Right lobe of liver (tissue), 6 donors: ENCODE measurements around the gene KCNQ2. TPM values are rescaled to one million over a fixed set of nuclear protein-coding genes. Genes with fewer than 3 reads are reported as not detected.

Experiments
- ATAC-seq, 4 donors: fragments of 200-7000 bp; cut with Tn5 transposase; one replicate each; pipeline ENCODE4 v1.9.1; 2020; ENCODE audit warnings: mild to moderate bottlenecking in 4 of 4, moderate library complexity in 4 of 4
- DNase-seq, 3 donors: peaks; one replicate each; pipeline ENCODE4 v3.0.0-alpha.2; 2020
- H3K27ac ChIP-seq, 3 donors: fragments of 200-600 bp; one replicate each; pipeline ENCODE4 v1.8.0; 2022
- H3K27me3 ChIP-seq, 2 donors: fragments of 200-600 bp; one replicate each; pipeline ENCODE4 v1.8.0; 2022
- H3K36me3 ChIP-seq, 4 donors: fragments of 200-600 bp; sonication (generic) in 1 of 4; one replicate each; pipeline versions ENCODE4 v1.5.1 to v1.8.0; 2017 to 2022; ENCODE audit warnings: control low read depth in 1 of 4
- H3K4me1 ChIP-seq, 4 donors: fragments of 200-600 bp; sonication (generic) in 1 of 4; one replicate each; pipeline versions ENCODE4 v1.5.1 to v1.8.0; 2017 to 2022; ENCODE audit warnings: control low read depth in 1 of 4
- H3K4me3 ChIP-seq, 3 donors: fragments of 200-600 bp; one replicate each; pipeline ENCODE4 v1.8.0; 2022
- H3K9me3 ChIP-seq, 4 donors: fragments of 200-600 bp; sonication (generic) in 1 of 4; one replicate each; pipeline versions ENCODE4 v1.5.1 to v1.8.0; 2017 to 2022; ENCODE audit warnings: control low read depth in 1 of 4
- POLR2A ChIP-seq: fragments of 450-650 bp; IDR thresholded peaks from one replicate; pipeline ENCODE4 v1.6.1; 2017; ENCODE audit warnings: antibody characterized with exemption, mild to moderate bottlenecking
- WGBS: methylation state at CpG from one replicate; pipeline ENCODE4 v1.1.6; 2018; ENCODE audit warnings: low coverage, low lambda C conversion rate; ENCODE audit not compliant: insufficient coverage; ENCODE audit errors: missing lambda C conversion rate; 5-methylcytosine and 5-hydroxymethylcytosine counted together
- intact Hi-C, 2 donors: fragments of 100-400 bp; cut with DNase I; formaldehyde crosslinking; loops; one replicate each; pipeline versions ENCODE4 v1.11.2 to v1.14.1; 2022
- total RNA-seq, 6 experiments: library from RNA; depleted of rRNA in 2 of 6; stranded (reverse); fragments of >200 nt in 2 of 6; fragmentation: NEBNext Ultra II Directional in 3 of 6; extraction: Animal tissue kit (Norgen Biotek cat#: 25700) in 3 of 6; gene quantifications; one replicate each; pipeline versions ENCODE4 v1.1.0 to v1.2.4, GENCODE V29; 2016 to 2023
- TF ChIP-seq, protein P1 (sequence below), 4 donors: fragments of 200-600 bp in 3 of 4; fragments of 450-650 bp in 1 of 4; IDR thresholded peaks; one replicate each; pipeline versions ENCODE4 v1.5.1 to v1.8.0; 2016 to 2022; ENCODE audit warnings: antibody characterized with exemption in 4 of 4, mild to moderate bottlenecking in 2 of 4
- donor health status: DM: no; HTN: yes; CAD: no.
- donor health status: DM: no; HTN: no; CAD: no.
- donor health status: DM: no; HTN: no; CAD: no.
- donor health status: DM: no; HTN: yes; CAD: no.
- donor health status: DM: no; HTN: yes; CAD: no.

The KCNQ2 gene
- total RNA-seq, 6 experiments from 2014 or later = not detected

DNA sequence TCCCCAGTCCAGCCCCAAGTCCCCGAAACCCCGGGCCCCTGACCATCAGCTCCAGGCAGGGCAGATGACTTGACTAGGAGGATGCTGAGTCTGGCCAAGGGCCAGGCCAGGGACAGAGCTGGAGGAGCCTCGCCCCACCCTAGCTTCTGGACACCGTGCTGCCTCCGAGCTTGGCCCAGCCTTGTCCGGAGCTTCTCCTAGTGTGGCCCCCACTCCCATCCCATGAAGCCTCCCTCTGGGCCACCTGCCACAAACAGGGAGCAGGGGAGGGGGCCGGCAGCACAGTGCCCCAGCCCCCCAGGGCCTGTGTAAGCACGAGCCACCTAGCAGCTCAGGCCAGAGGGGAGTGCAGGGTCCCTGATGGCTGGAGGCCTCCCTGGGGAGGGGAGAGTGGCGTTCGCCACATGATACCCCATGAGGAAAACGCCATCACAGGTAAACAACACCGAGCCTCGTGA lies 21.1 kb upstream of the KCNQ2 start:
- Histone ChIP-seq H3K9me3 (no peaks in the 10 kb centered on the region), H3K27me3 (peaks cover 0 to 7% of the 10 kb centered on the region in 2 donors), H3K36me3 (no peaks in the 10 kb centered on the region), H3K27ac (no peak overlapping the region), H3K4me1 (no peaks in the 10 kb centered on the region), H3K4me3 (no peak overlapping the region)
- TF ChIP-seq, protein P1, sequence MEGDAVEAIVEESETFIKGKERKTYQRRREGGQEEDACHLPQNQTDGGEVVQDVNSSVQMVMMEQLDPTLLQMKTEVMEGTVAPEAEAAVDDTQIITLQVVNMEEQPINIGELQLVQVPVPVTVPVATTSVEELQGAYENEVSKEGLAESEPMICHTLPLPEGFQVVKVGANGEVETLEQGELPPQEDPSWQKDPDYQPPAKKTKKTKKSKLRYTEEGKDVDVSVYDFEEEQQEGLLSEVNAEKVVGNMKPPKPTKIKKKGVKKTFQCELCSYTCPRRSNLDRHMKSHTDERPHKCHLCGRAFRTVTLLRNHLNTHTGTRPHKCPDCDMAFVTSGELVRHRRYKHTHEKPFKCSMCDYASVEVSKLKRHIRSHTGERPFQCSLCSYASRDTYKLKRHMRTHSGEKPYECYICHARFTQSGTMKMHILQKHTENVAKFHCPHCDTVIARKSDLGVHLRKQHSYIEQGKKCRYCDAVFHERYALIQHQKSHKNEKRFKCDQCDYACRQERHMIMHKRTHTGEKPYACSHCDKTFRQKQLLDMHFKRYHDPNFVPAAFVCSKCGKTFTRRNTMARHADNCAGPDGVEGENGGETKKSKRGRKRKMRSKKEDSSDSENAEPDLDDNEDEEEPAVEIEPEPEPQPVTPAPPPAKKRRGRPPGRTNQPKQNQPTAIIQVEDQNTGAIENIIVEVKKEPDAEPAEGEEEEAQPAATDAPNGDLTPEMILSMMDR (IDR thresholded peaks at IDR 0.05) = no peak
- TF ChIP-seq POLR2A = no peak
- DNase-seq = peak in 1 of 3 donors; percentile 49
- WGBS = no CpG with 5 or more reads among the region's 13 CpGs
- ATAC-seq = no peak
- intact Hi-C loops = no loop called here

DNA sequence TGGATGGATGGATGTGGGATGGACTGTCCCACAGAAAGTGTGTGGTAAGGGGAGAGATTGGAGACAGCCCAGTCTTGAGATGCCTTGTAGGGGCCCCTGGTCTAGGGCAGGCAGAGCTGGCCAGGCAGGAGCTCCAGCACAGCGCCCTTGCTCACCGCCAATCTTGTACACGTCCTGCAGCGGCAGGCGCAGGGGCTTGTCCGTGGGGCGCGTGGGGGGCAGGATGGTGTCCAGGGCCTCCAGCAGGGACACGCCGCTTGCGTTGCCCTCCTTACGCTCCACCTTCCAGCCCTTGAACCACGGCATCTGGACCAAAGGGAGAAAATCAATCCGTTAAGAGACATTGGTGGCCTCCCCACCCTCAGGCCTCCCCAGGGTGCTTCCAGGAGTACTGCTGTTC lies 20.5 kb upstream of the KCNQ2 start:
- H3K9me3 ChIP-seq = no peaks in the 10 kb centered on the region
- H3K4me3 ChIP-seq = no peak overlapping the region
- no peak overlapping the region for H3K27ac ChIP-seq
- DNase-seq (peak in 1 of 3 donors; percentile 35), ATAC-seq (no peak)
- H3K36me3 ChIP-seq = no peaks in the 10 kb centered on the region
- no CpG with 5 or more reads among the region's 14 CpGs for WGBS
- intact Hi-C loops = no loop called here
- no peaks in the 10 kb centered on the region for H3K4me1 ChIP-seq
- peaks cover 0 to 2% of the 10 kb centered on the region in 2 donors for H3K27me3 ChIP-seq
- no peak for TF ChIP-seq POLR2A
- TF ChIP-seq, protein P1 (IDR thresholded peaks at IDR 0.05) = no peak

DNA sequence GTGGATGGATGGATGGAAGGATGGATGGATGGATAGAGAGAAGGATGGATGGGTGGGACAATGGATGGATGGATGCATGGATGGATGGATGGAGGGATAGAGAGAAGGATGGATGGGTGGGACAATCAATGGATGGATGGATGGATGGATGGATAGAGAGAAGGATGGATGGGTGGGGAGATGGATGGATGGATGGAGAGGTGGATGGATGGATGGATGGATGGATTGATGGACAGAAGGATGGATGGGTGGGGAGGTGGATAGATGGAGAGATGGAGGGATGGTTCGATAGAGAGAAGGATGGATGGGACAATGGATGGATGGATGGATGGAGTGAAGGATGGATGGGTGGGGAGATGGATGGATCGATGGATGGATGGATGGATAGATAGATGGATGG lies 20.1 kb upstream of the KCNQ2 start:
- Histone ChIP-seq H3K9me3 (no peaks in the 10 kb centered on the region), H3K27ac (no peak overlapping the region), H3K27me3 (no peaks in the 10 kb centered on the region), H3K4me3 (no peak overlapping the region), H3K4me1 (no peaks in the 10 kb centered on the region), H3K36me3 (no peaks in the 10 kb centered on the region)
- intact Hi-C loops = no loop called here
- TF ChIP-seq, protein P1 (IDR thresholded peaks at IDR 0.05) = no peak
- TF ChIP-seq POLR2A = no peak
- DNase-seq (no peak), ATAC-seq (no peak)
- 69% methylated on average over 2 of the region's 2 CpGs for WGBS

DNA sequence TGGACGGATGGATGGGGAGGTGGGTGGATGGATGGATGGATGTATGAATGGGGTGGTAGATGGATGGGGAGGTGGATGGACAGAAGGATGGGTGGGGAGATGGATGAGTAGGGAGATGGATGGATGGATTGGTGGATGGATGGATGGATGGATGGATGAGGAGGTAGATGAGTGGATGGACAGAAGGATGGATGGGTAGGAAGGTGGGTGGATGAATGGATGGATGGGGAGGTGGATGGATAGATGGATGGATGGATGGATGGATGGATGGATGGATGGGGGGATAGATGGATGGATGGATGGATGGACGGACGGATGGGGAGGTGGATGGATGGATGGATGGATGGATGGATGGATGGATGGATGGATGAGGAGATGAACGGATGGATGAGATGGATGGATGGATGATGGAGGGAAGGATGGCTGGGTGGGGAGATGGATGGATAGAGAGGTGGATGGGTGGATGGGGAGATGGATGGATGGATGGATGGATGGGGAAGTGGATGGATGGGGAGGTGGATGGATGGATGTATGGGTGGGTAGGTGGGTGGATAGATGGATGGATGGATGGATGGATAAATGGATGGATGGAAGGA lies 19.3 kb upstream of the KCNQ2 start:
- no peaks in the 10 kb centered on the region for H3K9me3 ChIP-seq
- intact Hi-C loops = no loop called here
- no peak for DNase-seq
- ATAC-seq = no peak
- 49% methylated on average over 4 of the region's 4 CpGs for WGBS
- H3K4me3 ChIP-seq = no peak overlapping the region
- no peaks in the 10 kb centered on the region for H3K27me3 ChIP-seq
- no peaks in the 10 kb centered on the region for H3K36me3 ChIP-seq
- no peak overlapping the region for H3K27ac ChIP-seq
- no peak for TF ChIP-seq POLR2A
- TF ChIP-seq, protein P1 (IDR thresholded peaks at IDR 0.05) = no peak
- H3K4me1 ChIP-seq = no peaks in the 10 kb centered on the region
